ENCODE measurements around the gene FSD1.
"Not testable (repeated sequence)": the region's sequence is repeated elsewhere in the genome, so short reads cannot be mapped to it uniquely, and the experiment has no call there.

FSD1 gene

GRCh38 chr19:4313847-4314490 is 9.6 kb downstream of the FSD1 start:
- H3K27ac ChIP-seq = no peak overlapping the region
- DNase-seq (ENCODE audit: low read depth, low spot score) = no peak

- no peak for DNase-seq (ENCODE audit: low read depth, low spot score)
- no peak overlapping the region for H3K27ac ChIP-seq
Observed at GRCh38 chr19:4316956-4317355, 12.6 kb downstream of the FSD1 start.

- no peak for DNase-seq (ENCODE audit: low read depth, low spot score)
- no peak overlapping the region for H3K27ac ChIP-seq
Observed at GRCh38 chr19:4318460-4318859, 14.1 kb downstream of the FSD1 start.

- H3K27ac ChIP-seq = no peak overlapping the region
- no peak for DNase-seq (ENCODE audit: low read depth, low spot score)
Observed at GRCh38 chr19:4319067-4319718, 14.8 kb downstream of the FSD1 start.

GRCh38 chr19:4320419-4320818 is 16.0 kb downstream of the FSD1 start:
- no peak overlapping the region for H3K27ac ChIP-seq
- no peak for DNase-seq (ENCODE audit: low read depth, low spot score)

- no peak for DNase-seq (ENCODE audit: low read depth, low spot score)
- H3K27ac ChIP-seq = no peak overlapping the region
Observed at GRCh38 chr19:4322942-4323665, 18.7 kb downstream of the FSD1 start.

GRCh38 chr19:4323692-4324091 is 19.3 kb downstream of the FSD1 start:
- DNase-seq (ENCODE audit: low read depth, low spot score) = no peak
- no peak overlapping the region for H3K27ac ChIP-seq

GRCh38 chr19:4324228-4324627 is 19.8 kb downstream of the FSD1 start:
- no peak for DNase-seq (ENCODE audit: low read depth, low spot score)
- no peak overlapping the region for H3K27ac ChIP-seq

- H3K27ac ChIP-seq = no peak overlapping the region
- DNase-seq (ENCODE audit: low read depth, low spot score) = no peak
Observed at GRCh38 chr19:4326215-4326836, 21.9 kb downstream of the FSD1 start.

GRCh38 chr19:4326837-4327251 is 22.4 kb downstream of the FSD1 start:
- DNase-seq (ENCODE audit: low read depth, low spot score) = no peak
- no peak overlapping the region for H3K27ac ChIP-seq

- no peak for DNase-seq (ENCODE audit: low read depth, low spot score)
- no peak overlapping the region for H3K27ac ChIP-seq
Observed at GRCh38 chr19:4327252-4327876, 23.0 kb downstream of the FSD1 start.

GRCh38 chr19:4327877-4328242 is 23.5 kb downstream of the FSD1 start:
- DNase-seq (ENCODE audit: low read depth, low spot score) = no peak
- H3K27ac ChIP-seq = no peak overlapping the region

- no peak for DNase-seq (ENCODE audit: low read depth, low spot score)
- no peak overlapping the region for H3K27ac ChIP-seq
Observed at GRCh38 chr19:4328243-4328990, 24.0 kb downstream of the FSD1 start.

GRCh38 chr19:4328991-4329681 is 24.7 kb downstream of the FSD1 start:
- H3K27ac ChIP-seq; DNase-seq (ENCODE audit: low read depth, low spot score): not testable (repeated sequence)

GRCh38 chr19:4329858-4330257 is 25.5 kb downstream of the FSD1 start:
- DNase-seq (ENCODE audit: low read depth, low spot score) = no peak
- no peak overlapping the region for H3K27ac ChIP-seq

GRCh38 chr19:4334929-4335570 is 30.7 kb downstream of the FSD1 start:
- DNase-seq (ENCODE audit: low read depth, low spot score) = no peak

GRCh38 chr19:4337906-4338440 is 33.6 kb downstream of the FSD1 start:
- H3K27ac ChIP-seq = peak overlapping the region; percentile 67
- DNase-seq (ENCODE audit: low read depth, low spot score) = no peak

More at GRCh38 chr19:4334929-4335570, 30.7 kb downstream of the FSD1 start:
- H3K27ac ChIP-seq = no peak overlapping the region
